GM12874 (cell line): Measurements from ENCODE around the gene RYR1.

Source experiments
- TF ChIP-seq, protein P1 (sequence below): IDR thresholded peaks from 2 replicates; pipeline ENCODE4 v1.5.1; 2011; ENCODE audit warnings: low read depth, mild to moderate bottlenecking, control low read depth, low read length, moderate library complexity; ENCODE audit not compliant: insufficient read depth

The RYR1 gene

GRCh38 chr19:38484747-38485146 lies 51.3 kb downstream of the RYR1 start:
- TF ChIP-seq, protein P1, sequence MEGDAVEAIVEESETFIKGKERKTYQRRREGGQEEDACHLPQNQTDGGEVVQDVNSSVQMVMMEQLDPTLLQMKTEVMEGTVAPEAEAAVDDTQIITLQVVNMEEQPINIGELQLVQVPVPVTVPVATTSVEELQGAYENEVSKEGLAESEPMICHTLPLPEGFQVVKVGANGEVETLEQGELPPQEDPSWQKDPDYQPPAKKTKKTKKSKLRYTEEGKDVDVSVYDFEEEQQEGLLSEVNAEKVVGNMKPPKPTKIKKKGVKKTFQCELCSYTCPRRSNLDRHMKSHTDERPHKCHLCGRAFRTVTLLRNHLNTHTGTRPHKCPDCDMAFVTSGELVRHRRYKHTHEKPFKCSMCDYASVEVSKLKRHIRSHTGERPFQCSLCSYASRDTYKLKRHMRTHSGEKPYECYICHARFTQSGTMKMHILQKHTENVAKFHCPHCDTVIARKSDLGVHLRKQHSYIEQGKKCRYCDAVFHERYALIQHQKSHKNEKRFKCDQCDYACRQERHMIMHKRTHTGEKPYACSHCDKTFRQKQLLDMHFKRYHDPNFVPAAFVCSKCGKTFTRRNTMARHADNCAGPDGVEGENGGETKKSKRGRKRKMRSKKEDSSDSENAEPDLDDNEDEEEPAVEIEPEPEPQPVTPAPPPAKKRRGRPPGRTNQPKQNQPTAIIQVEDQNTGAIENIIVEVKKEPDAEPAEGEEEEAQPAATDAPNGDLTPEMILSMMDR: no peak

GRCh38 chr19:38485541-38486285 lies 52.2 kb downstream of the RYR1 start:
- TF ChIP-seq, protein P1: no peak

GRCh38 chr19:38486731-38487336 lies 53.3 kb downstream of the RYR1 start:
- TF ChIP-seq, protein P1: no peak

GRCh38 chr19:38488096-38488495 lies 54.6 kb downstream of the RYR1 start:
- TF ChIP-seq, protein P1: no peak

DNA sequence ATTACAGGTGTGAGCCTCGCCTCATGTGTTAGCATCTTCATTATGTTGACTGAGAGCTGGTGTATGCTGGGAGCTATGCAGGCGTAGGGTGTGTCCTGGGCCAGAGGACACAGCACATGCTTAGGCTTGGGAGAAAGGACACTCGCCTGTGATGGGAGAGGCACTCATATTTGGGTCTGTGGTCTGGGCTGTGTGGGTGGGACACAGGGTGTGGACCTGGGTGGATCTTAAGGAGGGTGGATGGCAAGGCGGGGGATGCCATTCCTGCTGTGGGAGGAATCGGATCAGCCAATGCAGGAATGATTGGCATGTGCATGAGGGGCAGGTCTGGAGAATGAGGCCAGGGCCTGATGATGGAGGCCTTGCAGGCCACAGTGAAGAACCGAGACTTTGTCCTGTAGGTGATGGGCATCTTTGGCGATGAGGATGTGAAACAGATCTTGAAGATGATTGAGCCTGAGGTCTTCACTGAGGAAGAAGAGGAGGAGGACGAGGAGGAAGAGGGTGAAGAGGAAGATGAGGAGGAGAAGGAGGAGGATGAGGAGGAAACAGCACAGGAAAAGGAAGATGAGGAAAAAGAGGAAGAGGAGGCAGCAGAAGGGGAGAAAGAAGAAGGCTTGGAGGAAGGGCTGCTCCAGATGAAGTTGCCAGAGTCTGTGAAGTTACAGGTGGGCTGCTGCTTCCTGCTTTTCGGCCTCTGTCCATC lies 55.4 kb downstream of the RYR1 start:
- TF ChIP-seq, protein P1: no peak

DNA sequence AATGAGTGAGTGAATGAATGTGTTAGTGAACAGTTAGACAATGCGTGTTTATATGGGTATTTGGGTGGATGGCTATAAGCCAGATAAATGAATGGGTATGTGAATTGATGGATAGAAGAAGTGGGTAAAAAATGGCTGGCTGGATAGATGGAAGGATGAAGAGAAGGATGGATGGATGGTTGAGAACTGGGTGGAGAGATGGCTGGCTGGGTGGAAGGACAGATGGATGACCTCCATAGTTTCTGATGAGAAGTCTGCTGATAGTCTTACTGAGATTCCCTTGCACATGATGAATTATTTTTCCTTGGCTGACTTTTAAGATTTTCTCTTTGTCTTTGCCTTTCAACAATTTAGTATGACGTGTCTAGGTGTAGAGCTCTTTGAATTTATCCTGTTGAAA lies 57.4 kb downstream of the RYR1 start:
- TF ChIP-seq, protein P1: no peak

- TF ChIP-seq, protein P1: no peak
Measured at GRCh38 chr19:38492181-38492813, 58.8 kb downstream of the RYR1 start.
